Measurements from ENCODE around the gene ANO10.

Gene ANO10

DNA sequence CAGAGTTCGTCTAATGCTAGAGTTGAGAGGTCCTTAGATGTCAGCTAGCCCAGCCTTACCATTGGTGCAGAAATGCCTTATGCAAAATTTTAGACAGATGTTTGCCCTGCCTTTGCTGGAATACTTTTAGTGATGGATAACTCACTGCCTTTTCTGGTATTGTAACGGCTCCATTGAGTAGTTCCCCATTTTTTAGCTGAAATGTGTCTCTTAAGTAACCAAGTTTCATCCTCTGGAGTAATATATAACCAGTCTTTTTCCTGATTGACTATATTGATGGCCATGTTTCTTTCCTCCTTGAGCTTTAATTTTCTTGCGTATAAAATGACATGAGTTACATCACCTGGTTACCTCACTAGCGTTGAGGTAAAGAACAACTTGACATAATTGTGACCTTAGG, 290.4 kb downstream of the ANO10 start:
- Histone ChIP-seq H2BK15ac (ENCODE audit: low read length) (no peak overlapping the region), H3K4me2 (ENCODE audit: insufficient read depth, low read length, poor library complexity, severe bottlenecking) (no peak overlapping the region), H3K79me1 (ENCODE audit: low read depth, low read length) (peaks cover 1% of the 10 kb centered on the region), H3K9me3 (replicated peaks in 1 of 2; ENCODE audit: control insufficient read depth in 2 of 2, insufficient read depth in 1 of 2, low read depth in 1 of 2, low read length in 2 of 2) (peaks cover 0 to 28% of the 10 kb centered on the region in 2 donors), H3K18ac (ENCODE audit: low read length) (no peak overlapping the region), H3K9ac (ENCODE audit: low read depth, low read length, poor library complexity) (no peak overlapping the region), H3K4ac (ENCODE audit: low read length) (no peak overlapping the region), H3K4me1 (ENCODE audit: control insufficient read depth in 2 of 2, insufficient read depth in 1 of 2, low read depth in 1 of 2, low read length in 2 of 2) (peaks cover 2 to 12% of the 10 kb centered on the region in 2 donors), H3K27ac (replicated peaks; ENCODE audit: low read length) (no peak overlapping the region), H2BK120ac (ENCODE audit: low read depth, low read length) (no peak overlapping the region), H2BK12ac (ENCODE audit: low read length) (no peak overlapping the region), H3K23ac (ENCODE audit: low read depth, low read length, poor library complexity) (no peak overlapping the region), H4K91ac (ENCODE audit: low read depth, low read length, poor library complexity) (no peak overlapping the region), H2AK5ac (ENCODE audit: low read depth, low read length) (no peak overlapping the region), H3K14ac (ENCODE audit: low read length) (no peak overlapping the region), H3K27me3 (ENCODE audit: control insufficient read depth in 3 of 3, insufficient read depth in 3 of 3, low read depth in 1 of 3, low read length in 3 of 3) (no peaks in the 10 kb centered on the region), H2BK5ac (ENCODE audit: low read length) (no peak overlapping the region), H3K36me3 (replicated peaks in 1 of 2; ENCODE audit: control insufficient read depth in 2 of 2, insufficient read depth in 2 of 2, low read length in 2 of 2) (peaks cover 3 to 38% of the 10 kb centered on the region in 2 donors), H4K8ac (ENCODE audit: low read depth, low read length) (no peak overlapping the region), H2AFZ (ENCODE audit: low read length) (no peak overlapping the region), H3K4me3 (ENCODE audit: low read length in 2 of 2) (no peak overlapping the region)
- no CpG with 5 or more reads among the region's 4 CpGs for WGBS, 2 donors (ENCODE audit: extremely low coverage in 2 of 2, insufficient read length in 2 of 2, insufficient replicate concordance in 1 of 2)
- no peak for DNase-seq (ENCODE audit: low spot score)

DNA sequence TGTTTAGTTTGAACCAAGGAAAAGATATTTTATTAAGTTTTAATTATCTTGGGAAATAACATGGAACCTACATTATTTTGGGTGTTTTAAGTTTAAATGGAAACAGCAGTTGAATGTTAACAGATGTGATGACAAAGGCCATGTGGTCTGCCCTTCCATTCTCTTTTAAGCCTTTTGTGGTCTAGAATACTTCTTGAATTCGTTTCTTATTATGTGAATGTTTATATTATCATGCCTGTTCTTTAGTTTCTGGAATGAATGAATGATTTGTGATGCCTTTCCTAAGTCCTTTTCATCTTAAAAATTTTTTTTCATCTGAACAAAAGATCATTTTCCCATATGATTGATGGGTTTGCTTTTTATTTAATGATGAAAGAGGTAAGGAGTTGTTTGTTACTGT, 290.8 kb downstream of the ANO10 start:
- Histone ChIP-seq H2AK5ac (ENCODE audit: low read depth, low read length) (no peak overlapping the region), H3K27me3 (ENCODE audit: control insufficient read depth in 3 of 3, insufficient read depth in 3 of 3, low read depth in 1 of 3, low read length in 3 of 3) (no peaks in the 10 kb centered on the region), H3K9ac (ENCODE audit: low read depth, low read length, poor library complexity) (no peak overlapping the region), H3K18ac (ENCODE audit: low read length) (no peak overlapping the region), H3K79me1 (ENCODE audit: low read depth, low read length) (peaks cover 1% of the 10 kb centered on the region), H2BK12ac (ENCODE audit: low read length) (no peak overlapping the region), H3K27ac (replicated peaks; ENCODE audit: low read length) (no peak overlapping the region), H3K4me2 (ENCODE audit: insufficient read depth, low read length, poor library complexity, severe bottlenecking) (no peak overlapping the region), H3K9me3 (replicated peaks in 1 of 2; ENCODE audit: control insufficient read depth in 2 of 2, insufficient read depth in 1 of 2, low read depth in 1 of 2, low read length in 2 of 2) (peaks cover 0 to 24% of the 10 kb centered on the region in 2 donors), H2BK15ac (ENCODE audit: low read length) (no peak overlapping the region), H3K4ac (ENCODE audit: low read length) (no peak overlapping the region), H3K36me3 (replicated peaks in 1 of 2; ENCODE audit: control insufficient read depth in 2 of 2, insufficient read depth in 2 of 2, low read length in 2 of 2) (peaks cover 3 to 34% of the 10 kb centered on the region in 2 donors), H3K4me1 (ENCODE audit: control insufficient read depth in 2 of 2, insufficient read depth in 1 of 2, low read depth in 1 of 2, low read length in 2 of 2) (peaks cover 2 to 12% of the 10 kb centered on the region in 2 donors), H2BK5ac (ENCODE audit: low read length) (no peak overlapping the region), H4K91ac (ENCODE audit: low read depth, low read length, poor library complexity) (no peak overlapping the region), H2BK120ac (ENCODE audit: low read depth, low read length) (no peak overlapping the region), H3K14ac (ENCODE audit: low read length) (no peak overlapping the region), H3K4me3 (ENCODE audit: low read length in 2 of 2) (no peak overlapping the region), H2AFZ (ENCODE audit: low read length) (no peak overlapping the region), H4K8ac (ENCODE audit: low read depth, low read length) (no peak overlapping the region), H3K23ac (ENCODE audit: low read depth, low read length, poor library complexity) (no peak overlapping the region)
- no peak for DNase-seq (ENCODE audit: low spot score)
- no CpG with 5 or more reads among the region's 1 CpG for WGBS, 2 donors (ENCODE audit: extremely low coverage in 2 of 2, insufficient read length in 2 of 2, insufficient replicate concordance in 1 of 2)

DNA sequence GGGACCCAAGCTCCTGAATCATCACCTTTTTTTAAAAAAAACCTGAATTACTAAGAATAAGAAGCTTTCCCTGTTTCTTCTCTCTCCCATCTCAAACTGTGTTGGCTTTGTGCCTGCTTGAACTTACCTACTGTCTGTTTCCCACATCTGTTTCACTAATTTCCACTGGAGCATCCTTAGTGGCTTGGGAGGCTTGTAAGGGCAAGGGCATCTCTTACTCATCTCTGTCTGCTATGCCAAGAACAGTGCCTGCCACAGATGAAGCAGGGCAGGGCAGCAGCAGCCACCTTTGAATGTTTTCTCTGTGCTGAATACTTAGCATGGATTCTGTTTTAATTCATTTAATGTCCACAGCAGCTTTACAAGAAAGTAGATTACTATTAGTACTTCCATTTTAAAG, 293.2 kb downstream of the ANO10 start:
- H3K4me1 ChIP-seq (ENCODE audit: control insufficient read depth in 2 of 2, insufficient read depth in 1 of 2, low read depth in 1 of 2, low read length in 2 of 2), result peaks cover 2 to 12% of the 10 kb centered on the region in 2 donors
- no peak overlapping the region for H3K4me3 ChIP-seq (ENCODE audit: low read length in 2 of 2)
- H3K9ac ChIP-seq (ENCODE audit: low read depth, low read length, poor library complexity), result no peak overlapping the region
- no peak overlapping the region for H2BK120ac ChIP-seq (ENCODE audit: low read depth, low read length)
- H2AFZ ChIP-seq (ENCODE audit: low read length), result no peak overlapping the region
- peaks cover 0 to 6% of the 10 kb centered on the region in 2 donors for H3K9me3 ChIP-seq (replicated peaks in 1 of 2; ENCODE audit: control insufficient read depth in 2 of 2, insufficient read depth in 1 of 2, low read depth in 1 of 2, low read length in 2 of 2)
- no peak overlapping the region for H3K4ac ChIP-seq (ENCODE audit: low read length)
- no peak overlapping the region for H4K91ac ChIP-seq (ENCODE audit: low read depth, low read length, poor library complexity)
- H3K23ac ChIP-seq (ENCODE audit: low read depth, low read length, poor library complexity), result no peak overlapping the region
- H3K79me1 ChIP-seq (ENCODE audit: low read depth, low read length), result peaks cover 1% of the 10 kb centered on the region
- H3K27me3 ChIP-seq (ENCODE audit: control insufficient read depth in 3 of 3, insufficient read depth in 3 of 3, low read depth in 1 of 3, low read length in 3 of 3), result no peaks in the 10 kb centered on the region
- H2BK5ac ChIP-seq (ENCODE audit: low read length), result no peak overlapping the region
- no peak overlapping the region for H3K18ac ChIP-seq (ENCODE audit: low read length)
- no peak overlapping the region for H2AK5ac ChIP-seq (ENCODE audit: low read depth, low read length)
- no peak overlapping the region for H2BK15ac ChIP-seq (ENCODE audit: low read length)
- H3K27ac ChIP-seq (replicated peaks; ENCODE audit: low read length), result no peak overlapping the region
- H3K36me3 ChIP-seq (replicated peaks in 1 of 2; ENCODE audit: control insufficient read depth in 2 of 2, insufficient read depth in 2 of 2, low read length in 2 of 2), result peaks cover 0 to 16% of the 10 kb centered on the region in 2 donors
- H2BK12ac ChIP-seq (ENCODE audit: low read length), result no peak overlapping the region
- H3K4me2 ChIP-seq (ENCODE audit: insufficient read depth, low read length, poor library complexity, severe bottlenecking), result no peak overlapping the region
- DNase-seq (ENCODE audit: low spot score), result no peak
- no peak overlapping the region for H3K14ac ChIP-seq (ENCODE audit: low read length)
- H4K8ac ChIP-seq (ENCODE audit: low read depth, low read length), result no peak overlapping the region

DNA sequence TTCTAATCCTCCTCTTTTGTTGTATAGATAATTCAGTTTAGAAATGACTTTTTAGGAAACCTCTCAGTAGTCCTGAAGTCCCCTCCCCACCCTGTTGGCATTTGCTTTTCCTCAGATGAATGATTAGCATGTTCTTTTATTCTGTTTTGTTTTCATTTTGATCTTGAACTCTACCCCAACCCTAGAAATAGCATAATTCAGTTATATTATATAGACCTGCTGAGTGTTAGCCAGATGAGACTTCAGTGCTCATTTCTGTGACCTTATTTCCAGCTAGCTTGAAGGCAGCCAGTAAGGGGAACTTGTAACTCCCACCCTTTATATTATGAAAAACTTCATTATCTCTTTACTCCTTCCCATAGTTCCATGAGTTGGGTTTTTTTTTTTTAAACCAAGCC, 294.2 kb downstream of the ANO10 start:
- Histone ChIP-seq H3K18ac (ENCODE audit: low read length) (no peak overlapping the region), H2BK15ac (ENCODE audit: low read length) (no peak overlapping the region), H3K9ac (ENCODE audit: low read depth, low read length, poor library complexity) (no peak overlapping the region), H3K4me2 (ENCODE audit: insufficient read depth, low read length, poor library complexity, severe bottlenecking) (no peak overlapping the region), H2AK5ac (ENCODE audit: low read depth, low read length) (no peak overlapping the region), H2BK5ac (ENCODE audit: low read length) (no peak overlapping the region), H4K91ac (ENCODE audit: low read depth, low read length, poor library complexity) (no peak overlapping the region), H3K4me1 (ENCODE audit: control insufficient read depth in 2 of 2, insufficient read depth in 1 of 2, low read depth in 1 of 2, low read length in 2 of 2) (peaks cover 2 to 12% of the 10 kb centered on the region in 2 donors), H3K4me3 (ENCODE audit: low read length in 2 of 2) (no peak overlapping the region), H3K14ac (ENCODE audit: low read length) (no peak overlapping the region), H3K9me3 (replicated peaks in 1 of 2; ENCODE audit: control insufficient read depth in 2 of 2, insufficient read depth in 1 of 2, low read depth in 1 of 2, low read length in 2 of 2) (peaks cover 0 to 2% of the 10 kb centered on the region in 2 donors), H2BK12ac (ENCODE audit: low read length) (no peak overlapping the region), H3K27ac (replicated peaks; ENCODE audit: low read length) (no peak overlapping the region), H2AFZ (ENCODE audit: low read length) (no peak overlapping the region), H3K23ac (ENCODE audit: low read depth, low read length, poor library complexity) (no peak overlapping the region), H3K79me1 (ENCODE audit: low read depth, low read length) (peaks cover 1% of the 10 kb centered on the region), H3K4ac (ENCODE audit: low read length) (no peak overlapping the region), H2BK120ac (ENCODE audit: low read depth, low read length) (no peak overlapping the region), H4K8ac (ENCODE audit: low read depth, low read length) (no peak overlapping the region), H3K36me3 (replicated peaks in 1 of 2; ENCODE audit: control insufficient read depth in 2 of 2, insufficient read depth in 2 of 2, low read length in 2 of 2) (peaks cover 0 to 11% of the 10 kb centered on the region in 2 donors), H3K27me3 (ENCODE audit: control insufficient read depth in 3 of 3, insufficient read depth in 3 of 3, low read depth in 1 of 3, low read length in 3 of 3) (no peaks in the 10 kb centered on the region)
- DNase-seq (ENCODE audit: low spot score), result no peak
